GM19455 (cell line): ENCODE data around the gene THUMPD2.

Source experiments
- ATAC-seq: cut with Tn5 transposase; IDR thresholded peaks from one replicate; pipeline ENCODE4 v1.9.1; 2021; ENCODE audit not compliant: unreplicated experiment

The THUMPD2 gene

DNA sequence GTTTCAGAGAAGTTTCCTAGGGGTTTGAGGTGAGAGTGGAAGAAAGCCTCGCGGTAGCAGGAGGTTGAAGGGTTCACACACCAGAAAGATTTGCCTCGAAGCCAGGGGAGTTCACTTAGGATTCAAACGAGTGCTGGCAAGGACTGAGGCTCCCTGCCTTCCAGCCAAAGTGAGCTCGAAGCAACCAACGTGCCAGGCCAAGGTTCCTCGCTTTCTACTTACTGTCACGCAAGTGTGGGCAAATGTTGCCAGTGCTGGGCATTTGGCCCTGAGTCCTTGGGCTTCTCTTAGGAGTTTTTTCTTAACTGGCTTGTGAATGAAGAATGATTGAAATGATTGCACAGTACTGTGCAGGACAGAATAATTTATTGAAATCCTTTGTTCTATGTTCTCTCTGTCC lies 59.7 kb downstream of the THUMPD2 start:
- ATAC-seq, result no peak

DNA sequence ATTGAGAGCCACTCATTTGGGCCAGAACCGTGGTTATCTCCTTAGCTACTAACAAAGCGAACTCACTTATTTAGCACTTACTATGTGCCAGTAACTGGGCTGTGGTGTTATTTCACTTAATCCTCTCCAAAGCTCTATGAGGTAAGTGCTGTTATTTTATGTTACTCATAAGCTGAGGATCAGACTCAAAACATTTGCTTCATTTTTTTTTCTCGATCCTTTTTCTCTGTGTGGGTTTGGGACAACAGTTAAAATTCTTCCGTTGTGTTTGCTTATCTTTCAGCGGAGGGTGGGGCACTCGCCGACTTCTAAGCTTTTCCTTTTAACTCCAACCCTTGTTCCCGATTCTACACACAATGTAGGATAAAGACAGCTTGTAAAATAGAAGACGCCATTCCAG lies 60.6 kb downstream of the THUMPD2 start:
- no peak for ATAC-seq

DNA sequence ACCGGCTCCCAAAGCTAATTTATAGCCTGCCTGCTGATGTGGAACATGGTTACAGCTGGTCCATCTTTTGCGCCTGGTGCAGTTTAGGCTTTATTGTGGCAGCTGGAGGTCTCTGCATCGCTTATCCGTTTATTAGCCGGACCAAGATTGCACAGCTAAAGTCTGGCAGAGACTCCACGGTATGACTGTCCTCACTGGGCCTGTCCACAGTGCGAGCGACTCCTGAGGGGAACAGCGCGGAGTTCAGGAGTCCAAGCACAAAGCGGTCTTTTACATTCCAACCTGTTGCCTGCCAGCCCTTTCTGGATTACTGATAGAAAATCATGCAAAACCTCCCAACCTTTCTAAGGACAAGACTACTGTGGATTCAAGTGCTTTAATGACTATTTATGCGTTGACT lies 62.0 kb downstream of the THUMPD2 start:
- no peak for ATAC-seq

DNA sequence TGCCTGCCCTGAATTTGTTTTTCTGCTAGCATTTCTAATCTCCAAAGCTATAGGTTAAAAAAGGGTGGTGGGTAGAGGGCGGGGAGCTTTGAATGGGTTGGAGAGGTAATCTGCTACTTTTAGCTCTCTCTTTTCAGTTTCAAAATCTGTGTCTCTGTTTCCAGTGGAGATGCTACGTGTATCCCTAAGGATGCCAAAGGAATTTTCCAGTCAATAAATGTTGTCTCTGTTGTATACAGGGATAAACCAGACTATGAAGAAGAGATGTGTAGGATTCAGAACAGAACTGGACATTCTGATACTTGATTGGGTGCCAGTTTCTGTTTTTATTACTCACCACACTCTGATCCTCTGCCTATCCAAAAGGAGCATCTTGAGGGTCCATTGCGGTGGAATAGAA lies 63.2 kb downstream of the THUMPD2 start:
- ATAC-seq, result no peak

DNA sequence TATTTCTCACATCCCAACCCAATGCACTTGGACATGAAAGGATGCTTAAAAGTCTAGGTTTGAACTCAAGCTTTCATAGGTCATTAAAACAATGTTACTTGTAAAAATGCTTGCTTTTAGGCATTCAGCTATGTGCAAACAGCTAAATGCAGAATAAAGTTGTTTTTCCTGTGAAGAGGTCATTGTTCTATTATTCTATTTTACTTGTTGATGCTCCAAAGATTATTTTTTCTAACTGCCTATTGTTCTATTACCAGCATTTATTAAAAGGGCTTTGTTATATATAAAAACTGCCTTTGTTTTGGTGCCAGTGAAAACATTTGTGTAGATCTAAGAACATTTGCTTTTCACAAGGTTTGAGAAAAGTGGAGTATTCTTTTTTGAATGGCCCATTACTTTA lies 64.0 kb downstream of the THUMPD2 start:
- no peak for ATAC-seq

DNA sequence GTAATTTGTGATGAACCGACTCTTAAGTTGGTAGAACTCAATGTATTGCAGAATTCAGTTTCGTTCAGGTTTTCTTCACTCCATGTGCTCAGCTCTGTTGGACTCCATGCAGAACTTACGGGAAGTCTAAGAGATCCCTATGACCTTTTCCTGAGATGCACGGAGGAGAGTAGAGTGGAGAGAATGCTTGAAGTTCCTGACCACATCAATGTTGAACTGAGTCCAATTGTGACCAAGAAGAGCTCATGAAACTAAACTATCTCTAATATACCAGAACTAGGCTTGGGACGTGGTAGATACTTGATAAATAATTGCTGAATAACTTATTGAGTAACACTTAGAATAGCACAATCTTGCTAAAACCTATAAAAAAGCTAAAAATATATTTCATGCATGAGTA lies 66.1 kb downstream of the THUMPD2 start:
- ATAC-seq, result no peak

DNA sequence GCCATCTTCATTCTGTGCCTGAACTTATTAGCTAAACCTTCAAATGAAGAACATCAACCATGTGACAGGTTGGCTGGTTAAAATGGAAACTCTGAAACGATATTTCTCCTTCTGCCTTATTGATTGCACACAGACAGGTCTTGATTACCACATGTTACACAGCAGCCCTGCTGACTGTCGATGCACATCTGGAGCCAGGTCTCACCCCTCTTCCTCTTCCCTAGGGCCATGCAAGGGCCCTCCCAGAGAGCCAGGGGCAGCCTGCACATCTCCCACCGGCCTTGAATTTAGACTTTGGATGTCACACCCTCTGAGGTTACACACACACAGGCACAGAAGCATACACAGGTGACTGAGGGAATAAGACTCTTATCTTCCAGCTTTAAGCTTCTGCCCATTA lies 68.3 kb downstream of the THUMPD2 start:
- no peak for ATAC-seq

DNA sequence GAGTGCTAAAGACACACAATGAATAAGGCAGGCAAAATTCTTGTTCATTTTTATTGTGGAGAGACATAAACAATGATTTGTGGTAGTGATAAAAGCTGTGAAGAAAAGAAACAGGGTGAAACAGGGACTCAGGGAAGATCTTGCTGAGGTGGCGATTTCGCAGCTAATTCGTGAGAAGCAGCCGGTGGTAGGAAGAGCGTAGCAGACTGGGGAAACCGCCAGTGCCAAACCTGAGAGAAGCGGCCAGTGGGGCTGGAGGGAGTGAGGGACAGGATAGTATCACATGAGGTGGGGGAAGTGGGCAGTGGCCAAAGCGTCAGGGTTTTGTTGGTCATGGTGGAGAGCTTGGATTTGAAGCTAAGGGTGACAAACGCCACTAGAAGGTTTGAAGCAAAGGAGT lies 71.1 kb downstream of the THUMPD2 start:
- no peak for ATAC-seq

DNA sequence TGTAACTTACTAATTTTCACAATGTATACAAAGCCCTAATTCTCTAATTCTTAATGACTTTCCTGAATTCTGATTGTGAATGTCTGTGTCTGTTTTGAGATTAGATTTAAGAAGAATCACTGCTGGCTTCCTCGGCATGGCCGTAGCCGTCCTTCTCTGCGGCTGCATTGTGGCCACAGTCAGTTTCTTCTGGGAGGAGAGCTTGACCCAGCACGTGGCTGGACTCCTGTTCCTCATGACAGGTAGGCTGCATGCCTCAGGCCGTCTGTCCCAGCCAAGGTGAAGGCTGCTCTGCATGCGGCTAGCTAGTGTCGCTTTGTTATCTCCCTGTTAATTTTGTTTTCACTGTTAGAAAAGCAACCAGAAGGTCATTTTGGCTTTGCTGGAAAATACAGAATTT lies 72.1 kb downstream of the THUMPD2 start:
- ATAC-seq, result no peak

DNA sequence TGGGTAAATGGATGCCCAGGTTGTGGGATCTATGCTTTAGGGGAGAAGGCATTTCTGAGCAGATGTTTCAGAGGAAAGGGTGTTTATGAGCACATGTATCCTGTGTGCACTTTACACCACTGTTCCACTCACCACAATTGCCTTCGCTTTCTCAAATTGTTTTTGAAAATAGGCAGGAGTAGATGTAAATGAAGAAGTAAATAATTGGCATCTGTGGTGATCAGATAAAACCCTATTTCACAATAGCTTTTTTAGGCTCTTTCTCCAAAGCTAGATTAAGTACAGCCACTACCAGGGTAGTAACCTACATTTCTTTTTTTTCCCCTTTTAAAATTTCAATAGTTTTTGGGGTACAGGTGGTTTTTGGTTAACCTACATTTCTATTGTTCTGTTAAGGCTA lies 72.7 kb downstream of the THUMPD2 start:
- ATAC-seq, result no peak

DNA sequence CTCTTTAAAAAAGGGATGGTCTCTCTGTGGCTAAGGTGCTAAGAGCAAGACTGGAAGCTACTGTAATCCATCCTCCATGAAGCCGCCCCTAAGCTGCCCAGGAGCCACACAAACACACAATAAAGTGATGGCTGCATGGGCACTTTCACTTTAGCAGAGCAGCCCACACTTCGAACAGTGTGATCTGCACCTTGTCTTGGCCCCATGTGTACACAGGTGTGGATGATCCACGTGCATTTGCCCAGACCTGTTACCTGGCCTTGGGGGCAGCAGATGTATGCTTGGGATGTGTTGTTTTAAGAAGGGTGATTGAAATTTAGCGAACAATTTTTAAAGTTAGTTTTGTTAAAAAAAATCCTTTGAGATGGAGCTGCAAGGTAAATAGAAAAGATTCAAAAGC lies 73.4 kb downstream of the THUMPD2 start:
- no peak for ATAC-seq

DNA sequence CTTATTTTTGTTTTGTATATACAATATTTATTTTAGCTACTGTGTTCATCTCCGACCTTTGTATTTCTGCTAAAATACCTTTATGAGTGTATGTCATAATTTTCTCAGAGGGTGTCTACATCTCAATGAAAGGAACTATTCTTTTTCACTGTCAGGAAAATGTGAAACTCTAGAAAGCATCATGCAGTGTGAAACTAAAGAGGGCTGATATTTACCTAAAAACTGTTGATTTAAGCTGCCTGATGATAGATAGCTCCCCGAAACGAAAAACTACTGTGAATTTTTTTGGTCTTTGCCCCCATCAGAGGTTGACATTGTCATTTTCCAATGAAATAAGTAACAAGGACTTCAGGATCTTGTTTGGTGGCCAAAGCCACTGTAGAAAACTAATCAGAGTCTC lies 74.5 kb downstream of the THUMPD2 start:
- ATAC-seq, result no peak

DNA sequence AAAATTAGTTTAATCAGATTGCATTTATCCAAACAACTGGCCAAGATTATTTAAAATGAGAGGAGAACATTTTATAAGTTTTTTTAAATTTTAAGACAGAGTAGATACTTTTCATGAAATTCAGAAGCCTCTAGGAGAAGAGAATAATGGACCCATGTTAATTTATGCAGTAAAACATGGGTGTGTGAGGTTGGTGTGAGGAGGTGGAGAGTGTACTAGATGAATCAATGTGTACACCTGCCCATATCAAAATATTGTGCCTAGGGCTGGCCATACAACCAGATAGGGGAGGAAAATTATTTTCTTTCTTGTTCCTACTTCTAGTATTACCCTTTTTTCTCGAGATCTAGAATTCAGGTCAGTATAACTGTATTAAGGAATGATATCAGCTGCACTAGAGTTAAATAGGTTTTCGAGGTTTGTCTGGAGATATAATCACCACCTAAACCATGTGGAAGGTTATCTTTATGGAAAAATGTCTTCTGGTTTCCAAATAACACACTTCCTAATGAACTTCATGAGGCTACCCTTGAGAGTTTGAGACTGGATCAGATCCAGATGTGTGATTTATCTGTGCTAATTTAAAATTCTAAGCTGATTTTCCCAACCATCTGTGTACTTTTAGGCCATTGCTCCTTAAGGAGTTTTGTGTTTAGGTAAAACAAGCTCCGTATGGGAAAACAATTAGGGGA lies 75.7 kb downstream of the THUMPD2 start:
- no peak for ATAC-seq

DNA sequence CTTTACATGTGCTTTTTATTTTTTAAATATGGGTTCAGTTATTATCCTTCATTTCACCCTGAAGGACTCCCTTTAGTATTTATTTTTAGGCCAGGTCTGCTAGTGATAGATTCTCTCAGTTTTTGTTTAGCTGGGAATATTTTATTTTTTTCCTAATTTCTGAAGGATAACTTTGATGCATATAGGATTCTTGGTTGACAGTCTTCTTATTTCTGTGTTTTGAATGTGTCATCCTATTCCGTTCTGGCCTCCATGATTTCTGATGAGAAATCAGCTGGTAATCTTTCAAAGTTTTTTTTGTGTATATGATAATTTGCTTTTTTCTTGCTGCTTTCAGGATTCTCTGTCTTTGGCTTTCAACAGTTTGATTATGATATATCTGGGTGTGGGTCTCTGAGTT lies 77.9 kb downstream of the THUMPD2 start:
- ATAC-seq, result no peak

DNA sequence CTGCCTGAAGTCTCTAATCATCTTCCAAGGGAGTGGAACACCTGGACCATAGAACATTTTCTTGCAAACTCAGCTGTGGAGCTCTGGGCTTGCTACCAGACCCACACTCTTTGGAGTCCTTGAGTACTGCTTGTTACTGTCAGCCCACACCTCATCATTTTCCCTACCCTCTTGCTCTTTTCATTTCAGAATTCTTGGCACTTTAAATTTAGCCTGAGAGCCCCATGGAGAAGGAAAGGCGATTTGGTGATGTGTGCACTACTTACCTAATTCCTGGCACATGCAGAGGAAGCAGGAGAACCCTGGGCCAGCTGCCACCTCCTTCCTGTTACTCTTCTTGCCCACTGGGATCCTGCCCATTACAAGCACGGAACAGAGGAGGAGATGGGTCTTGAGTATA lies 81.6 kb downstream of the THUMPD2 start:
- ATAC-seq, result no peak

DNA sequence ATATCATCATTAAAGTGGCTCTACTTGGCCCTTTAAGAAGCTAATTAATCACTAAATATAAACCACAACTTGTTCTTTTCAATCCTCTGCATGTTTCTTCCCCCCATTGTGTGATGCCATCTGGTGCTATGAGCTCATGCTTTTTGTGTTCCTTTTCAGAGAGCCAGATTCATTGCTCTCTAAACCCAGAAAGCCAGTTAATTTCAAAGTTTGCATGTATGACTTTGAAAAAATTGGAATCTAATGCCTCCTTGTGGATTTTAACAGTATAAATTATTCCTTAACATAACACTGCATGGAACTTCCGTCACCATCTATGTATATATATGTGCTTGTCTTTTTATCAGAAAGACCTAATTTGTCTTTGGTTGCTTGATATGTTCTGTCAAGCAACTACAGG lies 82.2 kb downstream of the THUMPD2 start:
- ATAC-seq, result no peak

DNA sequence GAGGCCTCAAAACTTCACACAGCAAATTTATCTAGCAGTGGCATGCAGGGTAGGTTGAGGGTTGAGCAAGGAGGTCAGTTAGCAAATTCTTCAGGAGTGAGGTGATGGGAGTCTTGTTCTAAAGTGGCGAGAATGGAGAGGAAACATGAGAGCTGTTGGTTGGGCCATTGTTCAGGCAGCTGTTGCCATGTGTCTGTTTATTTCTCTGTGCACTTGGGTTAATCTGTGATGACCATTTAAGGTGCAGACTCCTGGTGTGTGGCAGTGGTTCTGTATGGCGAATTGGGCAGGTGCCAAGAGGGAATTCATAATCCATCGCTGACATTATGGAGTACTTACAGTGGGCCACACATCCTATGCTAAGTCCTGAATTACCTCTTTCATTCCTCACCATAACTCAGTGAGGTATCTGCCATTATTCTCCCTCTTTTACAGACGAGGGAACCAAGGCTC lies 82.9 kb downstream of the THUMPD2 start:
- no peak for ATAC-seq

DNA sequence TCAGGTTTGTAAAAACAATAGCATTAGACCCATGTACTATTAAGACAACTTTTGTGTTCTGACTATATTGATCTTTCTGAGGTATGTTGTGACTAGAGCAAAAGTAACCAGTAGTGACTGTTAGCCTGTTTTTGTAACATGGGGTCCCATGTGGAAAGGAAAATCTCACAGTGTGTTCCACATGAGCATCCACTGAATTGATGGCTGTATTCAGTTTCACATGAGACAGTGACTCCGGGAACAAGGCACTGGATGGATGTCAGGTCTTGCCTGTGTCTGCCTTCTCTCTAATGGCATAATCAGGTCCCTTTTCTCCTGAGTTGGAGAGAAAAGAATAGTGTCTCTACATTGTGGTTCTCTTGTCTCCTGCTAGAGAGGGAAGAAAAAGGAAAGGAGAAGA lies 85.8 kb downstream of the THUMPD2 start:
- no peak for ATAC-seq

DNA sequence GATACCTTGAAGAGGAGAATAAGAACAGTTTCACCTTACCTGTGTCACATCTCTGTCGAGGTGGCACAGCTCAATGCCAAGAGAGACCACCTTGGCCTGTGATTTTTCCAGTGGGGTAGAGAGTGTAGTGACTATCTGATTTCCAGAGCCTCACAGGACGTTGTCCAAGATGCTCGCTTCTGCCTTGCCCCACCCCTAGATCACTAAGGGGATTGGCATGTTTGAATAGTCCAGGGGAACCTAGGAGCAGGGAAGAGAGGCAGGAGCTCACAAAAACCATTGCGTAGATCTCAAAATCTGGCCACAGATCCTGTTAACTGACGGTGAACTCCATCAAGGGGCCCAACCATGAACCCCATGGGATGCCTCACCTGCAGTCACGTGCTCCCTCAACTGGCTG lies 89.2 kb downstream of the THUMPD2 start:
- ATAC-seq, result no peak

DNA sequence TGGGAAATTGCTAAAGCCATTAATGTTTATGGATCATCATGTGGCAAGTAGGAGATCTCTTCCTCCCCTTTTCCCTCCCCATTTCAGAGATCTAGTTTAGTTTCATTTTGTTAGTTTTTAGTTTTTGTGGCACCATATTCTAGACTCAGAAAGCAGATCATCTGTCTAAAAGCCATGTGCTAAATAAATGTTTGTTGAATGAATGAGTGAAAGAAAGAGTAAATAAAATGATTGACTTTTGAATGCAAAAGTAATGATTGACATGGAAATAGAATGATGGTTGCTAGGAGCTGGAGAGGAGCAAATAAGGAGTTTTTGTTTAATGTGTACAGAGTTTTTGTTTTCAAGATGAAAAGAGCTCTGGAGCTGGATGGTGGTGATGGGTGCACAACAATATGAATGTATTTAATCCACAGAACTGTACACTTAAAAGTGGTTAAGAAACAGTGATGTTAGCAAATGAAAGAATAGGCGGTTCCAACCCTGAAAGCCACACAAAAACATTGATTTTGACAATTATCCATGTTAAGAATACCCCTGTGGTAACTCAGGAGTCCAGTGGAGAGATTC lies 89.7 kb downstream of the THUMPD2 start:
- ATAC-seq, result no peak

DNA sequence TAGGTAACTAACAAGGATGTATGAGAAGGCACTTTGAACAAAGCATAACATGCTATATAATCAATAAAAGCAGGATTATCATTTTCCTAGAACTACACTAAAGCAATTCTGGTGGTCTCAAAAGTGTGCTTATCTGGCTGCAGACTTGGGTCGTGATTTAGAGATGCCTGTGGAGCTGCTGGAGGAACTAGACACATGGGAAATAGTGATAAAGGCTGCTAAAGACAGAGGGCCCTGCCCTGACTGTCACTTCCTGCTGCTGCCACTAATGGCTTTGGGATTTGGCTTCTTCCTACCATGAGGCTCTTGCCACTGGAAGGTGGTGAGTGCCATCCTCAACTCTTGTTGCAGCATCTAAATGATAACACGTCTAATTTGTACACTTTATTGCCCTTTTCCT lies 90.9 kb downstream of the THUMPD2 start:
- no peak for ATAC-seq

DNA sequence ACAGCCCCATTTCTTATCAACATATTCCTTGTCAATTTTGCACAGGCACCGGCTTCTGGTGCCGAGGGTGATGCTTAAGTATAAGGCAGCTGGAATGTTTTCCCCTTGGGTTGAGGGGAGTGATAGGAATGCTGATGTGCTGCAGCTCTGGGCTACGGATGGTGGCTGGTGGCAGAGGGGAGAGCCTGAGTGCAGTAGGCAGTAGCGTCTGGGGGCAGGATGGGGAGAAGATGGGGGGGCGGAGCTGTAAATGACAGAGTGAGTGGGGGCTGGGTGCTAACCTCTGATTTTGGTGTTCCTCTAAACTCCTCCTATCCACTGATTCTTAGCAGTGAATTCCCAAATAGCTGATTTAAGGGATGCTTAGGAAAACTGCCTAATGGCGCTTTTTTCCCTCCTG lies 92.6 kb downstream of the THUMPD2 start:
- ATAC-seq, result no peak
